Forelimb muscle (tissue), 1 donor: Measurements from ENCODE around the gene NUBP2. TPM values are rescaled to one million over a fixed set of nuclear protein-coding genes. Genes with fewer than 3 reads are reported as not detected.

ENCODE experiments used
- DNase-seq: peaks from one replicate; pipeline ENCODE4 v3.0.0-alpha.2; 2013; ENCODE audit warnings: low read depth
- polyA plus RNA-seq: library from polyadenylated mRNA; unstranded; fragments of 120-200 nt; gene quantifications from one replicate; pipeline ENCODE4 v1.2.1, GENCODE V29; 2013; ENCODE audit not compliant: insufficient read length

The NUBP2 gene
- polyA plus RNA-seq, 1 donor = 36.9 TPM

DNA sequence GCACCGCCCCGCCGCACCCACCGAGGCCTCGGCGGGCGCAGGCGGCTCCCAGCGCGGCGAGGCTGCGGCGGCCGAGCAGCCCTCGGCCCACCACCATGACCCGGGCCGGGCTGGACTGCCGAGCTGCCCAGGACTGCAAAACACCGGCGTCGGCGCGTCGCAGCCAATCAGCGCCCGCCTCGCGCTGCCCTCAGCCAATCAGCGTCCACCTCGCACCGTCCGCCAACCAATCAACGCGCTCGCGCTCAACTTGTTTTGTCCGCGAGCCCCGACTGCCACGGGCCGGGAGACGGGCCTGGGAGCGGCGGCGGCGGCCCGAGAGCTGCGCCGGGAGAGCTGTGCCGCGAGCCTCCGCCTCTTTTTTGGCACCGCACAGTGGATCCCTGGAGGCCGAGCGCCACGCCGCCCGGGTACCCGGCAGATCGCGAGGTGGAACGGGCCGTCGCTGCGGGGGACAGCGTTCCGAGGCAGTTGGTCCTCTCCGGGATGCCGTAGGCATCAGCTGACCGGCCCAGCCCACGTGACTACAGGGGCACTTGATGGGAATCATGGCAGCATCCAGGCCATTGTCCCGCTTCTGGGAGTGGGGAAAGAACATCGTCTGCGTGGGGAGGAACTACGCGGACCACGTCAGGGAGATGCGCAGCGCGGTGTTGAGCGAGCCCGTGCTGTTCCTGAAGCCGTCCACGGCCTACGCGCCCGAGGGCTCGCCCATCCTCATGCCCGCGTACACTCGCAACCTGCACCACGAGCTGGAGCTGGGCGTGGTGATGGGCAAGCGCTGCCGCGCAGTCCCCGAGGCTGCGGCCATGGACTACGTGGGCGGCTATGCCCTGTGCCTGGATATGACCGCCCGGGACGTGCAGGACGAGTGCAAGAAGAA lies 44.2 kb downstream of the NUBP2 start, which contains the start of the genes FAHD1 and HAGH:
Gene FAHD1, plus strand, starts transcription at position 516 of the 883 bp plus-strand sequence. Its CDS starts 33 bp downstream, at position 549.
Gene HAGH, minus strand, starts transcription at position 135 of the 883 bp plus-strand sequence. Its CDS starts 38 bp downstream, at position 97.
- peak; percentile 82 for DNase-seq

DNA sequence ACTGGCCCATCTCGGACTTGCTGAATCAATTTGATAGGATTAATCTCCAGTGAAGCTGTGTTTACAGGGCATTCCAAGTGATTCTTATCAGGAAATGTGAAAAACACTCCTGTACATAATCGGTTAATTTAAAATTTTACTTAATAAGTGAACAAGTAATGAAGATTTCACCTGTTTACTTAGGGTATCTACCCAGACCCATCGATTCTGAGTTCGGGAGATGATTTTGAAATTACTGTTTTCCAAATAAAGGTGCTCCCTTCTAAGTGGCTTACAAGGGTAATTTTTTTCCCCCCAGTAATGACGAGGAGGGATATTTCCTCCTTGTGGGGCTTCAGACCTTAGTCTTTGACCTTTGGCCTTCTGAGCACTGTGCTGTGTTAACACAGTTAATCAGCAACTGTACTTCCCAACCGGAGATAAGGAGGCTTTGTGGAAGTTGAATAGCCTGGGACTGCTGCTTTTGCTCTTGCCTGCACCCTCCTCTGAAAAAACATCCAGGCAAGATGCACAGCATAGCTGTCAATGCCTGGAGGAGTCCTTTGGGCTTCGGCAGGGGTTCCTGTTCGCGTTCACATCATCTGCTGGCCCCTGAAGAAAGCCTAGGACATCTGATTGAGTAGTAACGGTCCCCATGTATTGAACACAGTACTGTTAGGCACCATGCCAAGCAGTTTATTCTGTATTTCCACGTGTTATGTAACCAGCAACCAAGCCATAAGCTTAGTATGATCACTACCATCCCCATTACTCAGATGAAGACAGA lies 46.1 kb downstream of the NUBP2 start:
- no peak for DNase-seq

DNA sequence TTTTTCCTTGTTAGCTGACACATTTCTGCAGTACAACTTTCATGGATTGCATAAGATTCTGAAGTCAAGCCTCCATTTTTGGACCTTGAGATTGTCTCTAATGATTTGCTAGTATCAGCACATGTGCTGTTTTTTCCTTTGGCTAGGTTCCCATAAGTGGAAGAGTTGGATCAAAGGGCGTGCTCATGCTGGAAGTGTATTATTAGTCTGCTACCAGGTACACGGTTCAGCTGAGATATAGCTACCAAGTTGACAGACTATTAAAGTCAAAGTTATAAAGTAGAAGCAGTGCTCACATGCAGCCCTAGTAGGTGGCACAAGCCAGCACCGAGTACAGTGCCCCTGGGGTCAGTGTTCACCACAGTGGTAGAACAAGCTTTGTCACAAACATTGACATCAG lies 47.5 kb downstream of the NUBP2 start:
- no peak for DNase-seq

DNA sequence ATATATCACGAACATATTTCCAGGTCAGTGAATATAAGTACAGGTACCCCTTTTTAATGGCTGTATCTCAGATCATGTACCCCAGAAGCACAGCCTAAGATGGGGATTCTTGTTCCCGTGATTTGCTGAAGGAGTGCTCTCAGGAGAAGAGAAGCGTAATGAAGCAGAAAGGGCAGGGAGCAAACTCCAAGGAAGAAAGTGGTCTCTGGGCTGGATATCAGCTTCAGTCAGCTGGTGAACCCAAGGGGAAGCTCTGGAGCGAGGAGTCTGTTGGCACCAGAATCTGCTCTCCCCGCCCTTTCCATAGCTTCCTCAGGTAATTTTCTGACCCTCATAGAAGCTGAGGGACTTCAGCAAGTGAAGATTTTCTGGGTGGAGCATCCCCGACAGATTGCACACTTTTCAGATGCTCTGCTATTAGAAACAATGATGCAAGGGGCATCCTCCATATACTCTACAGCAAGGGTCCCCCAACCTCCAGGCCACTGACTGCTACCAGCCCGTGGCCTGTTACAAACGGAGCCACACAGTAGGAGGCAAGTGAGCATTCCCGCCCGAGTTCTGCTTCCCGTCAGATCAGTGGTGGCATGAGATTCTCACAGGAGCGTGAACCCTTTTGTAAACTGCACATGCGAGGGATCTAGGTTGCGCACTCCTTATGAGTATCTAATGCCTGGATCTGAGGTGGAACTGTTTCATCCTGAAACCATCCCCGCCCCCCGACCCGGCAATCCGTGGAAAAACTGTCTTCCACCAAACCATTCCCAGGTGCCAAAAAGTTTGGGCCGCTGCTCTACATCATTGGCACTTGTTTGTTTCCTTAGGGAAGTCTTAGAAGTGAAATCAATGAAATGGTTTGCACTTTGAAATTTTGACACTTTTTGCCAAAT lies 48.7 kb downstream of the NUBP2 start:
- no peak for DNase-seq

DNA sequence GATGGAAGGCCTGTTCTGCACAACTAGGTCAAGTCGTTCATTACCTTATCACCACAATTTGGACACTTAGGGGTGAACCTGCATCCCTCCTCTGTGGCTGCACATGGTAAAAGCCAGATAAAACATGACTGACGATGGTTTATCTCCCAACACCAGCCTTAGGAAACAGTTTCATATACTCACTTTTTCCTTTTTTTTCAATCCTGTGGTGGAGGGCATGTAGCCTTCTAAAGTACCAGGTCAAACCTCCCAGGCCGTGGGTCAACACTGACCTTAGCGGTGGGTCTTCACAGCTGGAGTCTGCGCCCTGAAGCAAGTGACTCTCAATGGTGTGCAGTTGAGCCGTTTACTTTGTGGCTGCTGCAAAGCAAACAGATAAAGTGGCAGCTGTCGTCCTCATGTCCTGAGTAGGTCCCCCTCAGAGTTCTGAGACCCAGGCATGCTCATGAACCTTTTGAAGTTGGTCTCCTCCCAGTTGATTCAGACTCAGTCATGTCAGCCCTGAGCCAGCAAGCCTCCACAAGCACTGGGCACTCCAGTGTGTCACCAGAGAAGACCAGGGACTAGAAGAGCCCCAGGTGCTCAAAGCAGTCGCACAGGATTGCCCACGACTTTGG lies 50.2 kb downstream of the NUBP2 start:
- no peak for DNase-seq

DNA sequence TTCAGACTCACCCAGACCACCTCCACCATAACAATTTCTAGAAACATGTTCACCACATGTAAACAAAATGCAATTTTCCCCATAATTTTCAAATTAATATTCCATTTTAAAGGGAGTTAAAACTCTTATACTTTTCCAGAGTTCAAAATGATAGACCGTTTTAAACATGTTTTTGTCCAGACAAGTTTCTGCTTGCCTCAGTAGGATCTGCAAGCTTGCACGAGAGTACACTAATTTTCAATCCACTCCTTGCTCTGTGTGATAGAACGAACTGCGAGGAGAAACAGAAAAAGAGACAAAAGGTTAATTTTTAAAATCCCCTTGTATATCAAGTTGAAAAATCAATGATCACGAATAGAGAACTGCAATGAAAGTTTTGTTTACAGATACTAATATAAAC lies 51.3 kb downstream of the NUBP2 start:
- no peak for DNase-seq

Other genes with a start within 250 kb of the NUBP2 start
- 12.3 TPM for gene TMEM204, start 249.3 kb upstream of the NUBP2 start, polyA plus RNA-seq
- gene IFT140, start 170.9 kb upstream of the NUBP2 start, polyA plus RNA-seq = 8.7 TPM
- gene CRAMP1, start 170.6 kb upstream of the NUBP2 start, polyA plus RNA-seq = 19.0 TPM
- 40.5 TPM for gene JPT2, start 104.7 kb upstream of the NUBP2 start, polyA plus RNA-seq
- 53.6 TPM for gene MAPK8IP3, start 76.8 kb upstream of the NUBP2 start, polyA plus RNA-seq
- gene NME3, start 11.4 kb upstream of the NUBP2 start, polyA plus RNA-seq = 19.5 TPM
- 5.7 TPM for gene EME2, start 10.2 kb upstream of the NUBP2 start, polyA plus RNA-seq
- gene MRPS34, start 9.8 kb upstream of the NUBP2 start, polyA plus RNA-seq = 42.5 TPM
- gene SPSB3, start 389 bp upstream of the NUBP2 start, polyA plus RNA-seq = 24.6 TPM
- gene IGFALS, start 10.7 kb downstream of the NUBP2 start, polyA plus RNA-seq = 0.44 TPM
- gene HAGH, start 43.9 kb downstream of the NUBP2 start, polyA plus RNA-seq = 44.3 TPM
- 21.3 TPM for gene FAHD1, start 44.2 kb downstream of the NUBP2 start, polyA plus RNA-seq
- gene MEIOB, start 89.2 kb downstream of the NUBP2 start, polyA plus RNA-seq = 0.57 TPM
- gene HS3ST6, start 135.5 kb downstream of the NUBP2 start, polyA plus RNA-seq = not detected
- gene MSRB1, start 160.2 kb downstream of the NUBP2 start, polyA plus RNA-seq = 38.3 TPM
- 56.0 TPM for gene RPL3L, start 171.7 kb downstream of the NUBP2 start, polyA plus RNA-seq
- 121 TPM for gene NDUFB10, start 176.6 kb downstream of the NUBP2 start, polyA plus RNA-seq
- 3,325 TPM for gene RPS2, start 181.9 kb downstream of the NUBP2 start, polyA plus RNA-seq
- not detected for gene RNF151, start 183.9 kb downstream of the NUBP2 start, polyA plus RNA-seq
- gene TBL3, start 189.1 kb downstream of the NUBP2 start, polyA plus RNA-seq = 28.4 TPM
- 1.4 TPM for gene NOXO1, start 198.5 kb downstream of the NUBP2 start, polyA plus RNA-seq
- 16.2 TPM for gene GFER, start 201.2 kb downstream of the NUBP2 start, polyA plus RNA-seq
- gene SYNGR3, start 207.0 kb downstream of the NUBP2 start, polyA plus RNA-seq = 1.4 TPM
- gene ZNF598, start 226.9 kb downstream of the NUBP2 start, polyA plus RNA-seq = 24.9 TPM
- gene NPW, start 236.8 kb downstream of the NUBP2 start, polyA plus RNA-seq = 1.1 TPM
- gene NHERF2, start 243.9 kb downstream of the NUBP2 start, polyA plus RNA-seq = 36.7 TPM